ENCODE results near the gene SCUBE2. TPM values are rescaled to one million over a fixed set of nuclear protein-coding genes. Genes with fewer than 3 reads are reported as not detected.

SCUBE2 gene
- total and polyA plus RNA-seq, 7 donors = 2.3 to 22.9 (median 7.5) TPM

- 94 to 95% methylated on average over 4 of the region's 4 CpGs for WGBS, 2 donors
- Histone ChIP-seq H3K4me3 (no peak overlapping the region), H3K27ac (no peak overlapping the region), H3K9me3 (no peaks in the 10 kb centered on the region), H3K36me3 (no peaks in the 10 kb centered on the region), H3K4me1 (peaks cover 0 to 14% (median 6%) of the 10 kb centered on the region in 4 donors), H3K27me3 (no peaks in the 10 kb centered on the region)
- intact Hi-C loops (cut with DNase I) = no loop called here
- DNase-seq = no peak
- TF ChIP-seq EP300 (IDR thresholded peaks at IDR 0.05) (no peak), CTCF (IDR thresholded peaks at IDR 0.05) (no peak), POLR2AphosphoS5 (IDR thresholded peaks at IDR 0.05) (no peak), POLR2A (IDR thresholded peaks at IDR 0.05) (no peak)
These were observed 8.8 kb downstream of the SCUBE2 start for GRCh38 chr11:9082575-9082974.

- DNase-seq = no peak
- WGBS, 2 donors = 84 to 89% methylated on average over 1 of the region's 1 CpG
These were observed 10.2 kb downstream of the SCUBE2 start for GRCh38 chr11:9081153-9081552.

GRCh38 chr11:9078113-9079086 lies 13.0 kb downstream of the SCUBE2 start:
- Histone ChIP-seq H3K9me3 (no peaks in the 10 kb centered on the region), H3K27ac (peak overlapping the region in 2 of 4 donors; percentile 49 to 74), H3K4me3 (no peak overlapping the region), H3K4me1 (peaks cover 0 to 37% (median 27%) of the 10 kb centered on the region in 4 donors), H3K36me3 (no peaks in the 10 kb centered on the region), H3K27me3 (no peaks in the 10 kb centered on the region)
- TF ChIP-seq CTCF (IDR thresholded peaks at IDR 0.05) (no peak), EP300 (IDR thresholded peaks at IDR 0.05) (no peak), POLR2AphosphoS5 (IDR thresholded peaks at IDR 0.05) (no peak), POLR2A (IDR thresholded peaks at IDR 0.05) (no peak)
- DNase-seq = no peak
- intact Hi-C loops (cut with DNase I) = no loop called here
- 75 to 80% methylated on average over 5 of the region's 5 CpGs for WGBS, 2 donors

More at GRCh38 chr11:9081153-9081552, 10.2 kb downstream of the SCUBE2 start:
- H3K27ac ChIP-seq = no peak overlapping the region
- H3K4me3 ChIP-seq = no peak overlapping the region
- H3K9me3 ChIP-seq = no peaks in the 10 kb centered on the region
- no peaks in the 10 kb centered on the region for H3K27me3 ChIP-seq
- intact Hi-C loops (cut with DNase I) = no loop called here
- H3K36me3 ChIP-seq = no peaks in the 10 kb centered on the region
- peaks cover 0 to 28% (median 19%) of the 10 kb centered on the region in 4 donors for H3K4me1 ChIP-seq
- no peak for TF ChIP-seq POLR2AphosphoS5 (IDR thresholded peaks at IDR 0.05)
- TF ChIP-seq EP300 (IDR thresholded peaks at IDR 0.05) = no peak
- TF ChIP-seq POLR2A (IDR thresholded peaks at IDR 0.05) = no peak
- TF ChIP-seq CTCF (IDR thresholded peaks at IDR 0.05) = no peak

GRCh38 chr11:9077164-9077563 lies 14.2 kb downstream of the SCUBE2 start:
- no peak for DNase-seq
- Histone ChIP-seq H3K36me3 (no peaks in the 10 kb centered on the region), H3K9me3 (no peaks in the 10 kb centered on the region), H3K27ac (peak overlapping the region in 3 of 4 donors; percentile 13 to 74 (median 49)), H3K27me3 (no peaks in the 10 kb centered on the region), H3K4me1 (peaks cover 0 to 37% (median 27%) of the 10 kb centered on the region in 4 donors), H3K4me3 (no peak overlapping the region)
- intact Hi-C loops (cut with DNase I) = no loop called here
- no peak for TF ChIP-seq POLR2AphosphoS5 (IDR thresholded peaks at IDR 0.05)
- TF ChIP-seq POLR2A (IDR thresholded peaks at IDR 0.05) = no peak
- TF ChIP-seq EP300 (IDR thresholded peaks at IDR 0.05) = peak in 1 of 4 donors; percentile 35
- no peak for TF ChIP-seq CTCF (IDR thresholded peaks at IDR 0.05)
- WGBS, 2 donors = 76 to 86% methylated on average over 2 of the region's 2 CpGs

Measured in sigmoid colon (tissue), 7 donors.